Chondrocyte (in vitro differentiated cells): Measurements from ENCODE around the gene NPHP4. TPM values are rescaled to one million over a fixed set of nuclear protein-coding genes. Genes with fewer than 3 reads are reported as not detected.

Experiments
- DNase-seq: peaks from one replicate; pipeline ENCODE4 v3.0.0; 2021; ENCODE audit warnings: mixed read lengths, low spot score
- H3K27ac Mint-ChIP-seq: one replicate; pipeline ENCODE4 v1.8.0; 2021; ENCODE audit warnings: mild to moderate bottlenecking, moderate library complexity, mixed read lengths; ENCODE audit not compliant: unreplicated experiment
- H3K27me3 Mint-ChIP-seq: 2 replicates; pipeline ENCODE4 v1.8.0; 2021; ENCODE audit warnings: low read depth, mixed read lengths
- H3K36me3 Mint-ChIP-seq: 2 replicates; pipeline ENCODE4 v1.8.0; 2021; ENCODE audit warnings: low read depth, mixed read lengths
- H3K4me1 Mint-ChIP-seq: 2 replicates; pipeline ENCODE4 v1.8.0; 2021; ENCODE audit warnings: low read depth, mild to moderate bottlenecking, mixed read lengths
- H3K4me3 Mint-ChIP-seq: one replicate; pipeline ENCODE4 v1.8.0; 2021; ENCODE audit warnings: mild to moderate bottlenecking, moderate library complexity, mixed read lengths; ENCODE audit not compliant: unreplicated experiment
- H3K9me3 Mint-ChIP-seq: 2 replicates; pipeline ENCODE4 v1.8.0; 2021; ENCODE audit warnings: low read depth, mixed read lengths
- total RNA-seq: library from RNA; stranded (reverse); gene quantifications from 3 replicates; pipeline ENCODE4 v1.2.1, GENCODE V29; 2021
- TF ChIP-seq, protein P1 (sequence below): fragments of 200-600 bp; sonication (generic); IDR thresholded peaks from 2 replicates; pipeline ENCODE4 v1.5.0; 2021; ENCODE audit warnings: antibody characterized with exemption, mild to moderate bottlenecking, moderate library complexity

Gene NPHP4
- total RNA-seq, 1 donor from 2014 or later, result 8.7 TPM

GRCh38 chr1:5949761-5950100, 42.5 kb downstream of the NPHP4 start:
- TF ChIP-seq, protein P1, sequence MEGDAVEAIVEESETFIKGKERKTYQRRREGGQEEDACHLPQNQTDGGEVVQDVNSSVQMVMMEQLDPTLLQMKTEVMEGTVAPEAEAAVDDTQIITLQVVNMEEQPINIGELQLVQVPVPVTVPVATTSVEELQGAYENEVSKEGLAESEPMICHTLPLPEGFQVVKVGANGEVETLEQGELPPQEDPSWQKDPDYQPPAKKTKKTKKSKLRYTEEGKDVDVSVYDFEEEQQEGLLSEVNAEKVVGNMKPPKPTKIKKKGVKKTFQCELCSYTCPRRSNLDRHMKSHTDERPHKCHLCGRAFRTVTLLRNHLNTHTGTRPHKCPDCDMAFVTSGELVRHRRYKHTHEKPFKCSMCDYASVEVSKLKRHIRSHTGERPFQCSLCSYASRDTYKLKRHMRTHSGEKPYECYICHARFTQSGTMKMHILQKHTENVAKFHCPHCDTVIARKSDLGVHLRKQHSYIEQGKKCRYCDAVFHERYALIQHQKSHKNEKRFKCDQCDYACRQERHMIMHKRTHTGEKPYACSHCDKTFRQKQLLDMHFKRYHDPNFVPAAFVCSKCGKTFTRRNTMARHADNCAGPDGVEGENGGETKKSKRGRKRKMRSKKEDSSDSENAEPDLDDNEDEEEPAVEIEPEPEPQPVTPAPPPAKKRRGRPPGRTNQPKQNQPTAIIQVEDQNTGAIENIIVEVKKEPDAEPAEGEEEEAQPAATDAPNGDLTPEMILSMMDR, result no peak
- H3K4me3 Mint-ChIP-seq, result no peak overlapping the region
- no peak overlapping the region for H3K27ac Mint-ChIP-seq
- no peak for DNase-seq
- no peaks in the 10 kb centered on the region for H3K27me3 Mint-ChIP-seq
- peaks cover 22% of the 10 kb centered on the region for H3K36me3 Mint-ChIP-seq
- H3K4me1 Mint-ChIP-seq, result no peaks in the 10 kb centered on the region
- no peaks in the 10 kb centered on the region for H3K9me3 Mint-ChIP-seq

DNA sequence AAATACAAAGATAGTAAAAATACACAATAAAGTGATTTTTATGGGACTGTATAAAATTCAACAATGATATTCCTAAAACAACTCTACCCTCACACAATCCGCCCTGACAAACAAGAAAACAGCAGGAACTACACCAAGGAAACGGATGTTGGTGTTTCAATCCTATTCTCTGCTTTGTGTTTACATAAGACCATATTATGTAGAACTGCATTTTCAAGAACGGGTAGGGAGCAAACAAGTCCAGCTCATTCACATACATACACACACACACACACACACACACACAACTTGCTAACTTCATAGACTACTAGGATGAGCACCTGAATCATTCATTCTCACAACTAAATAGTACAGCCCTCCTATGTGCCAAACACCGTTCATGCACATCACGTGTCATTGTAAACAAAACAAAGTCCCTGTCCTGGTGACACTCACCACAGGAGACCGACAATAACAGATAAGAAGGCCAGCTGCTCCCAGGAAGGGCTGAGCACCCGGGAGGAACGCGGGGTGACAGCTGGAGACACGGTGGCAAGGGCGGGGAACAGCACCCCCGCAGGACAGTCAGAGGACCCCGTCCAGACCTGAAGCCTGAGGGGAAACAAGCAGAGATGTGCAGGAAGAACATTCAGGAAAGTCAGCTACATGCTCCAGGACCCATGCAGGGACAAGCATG, 43.0 kb downstream of the NPHP4 start:
- Mint-ChIP-seq H3K36me3 (peaks cover 21% of the 10 kb centered on the region), H3K27me3 (no peaks in the 10 kb centered on the region), H3K4me3 (no peak overlapping the region), H3K27ac (no peak overlapping the region), H3K9me3 (no peaks in the 10 kb centered on the region), H3K4me1 (no peaks in the 10 kb centered on the region)
- DNase-seq, result no peak
- TF ChIP-seq, protein P1, result peak; percentile 24

DNA sequence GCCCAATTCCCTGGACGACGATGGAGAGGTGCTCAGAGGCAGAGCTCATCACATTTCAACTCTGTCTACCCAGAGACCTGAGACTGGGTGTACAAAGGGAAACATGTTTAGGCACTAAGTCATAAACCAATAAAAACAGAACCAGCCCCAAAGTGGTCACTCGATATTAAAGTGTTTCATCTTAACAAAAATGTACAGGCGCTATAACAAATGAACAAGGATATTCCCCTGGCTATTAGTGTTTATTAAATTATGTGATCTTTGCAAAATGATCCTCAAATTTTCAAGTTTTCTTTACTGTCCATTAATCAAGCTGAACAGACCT, 43.6 kb downstream of the NPHP4 start:
- no peak overlapping the region for H3K27ac Mint-ChIP-seq
- DNase-seq, result no peak
- H3K9me3 Mint-ChIP-seq, result no peaks in the 10 kb centered on the region
- TF ChIP-seq, protein P1, result no peak
- H3K36me3 Mint-ChIP-seq, result peaks cover 19% of the 10 kb centered on the region
- no peaks in the 10 kb centered on the region for H3K27me3 Mint-ChIP-seq
- H3K4me1 Mint-ChIP-seq, result no peaks in the 10 kb centered on the region
- no peak overlapping the region for H3K4me3 Mint-ChIP-seq

DNA sequence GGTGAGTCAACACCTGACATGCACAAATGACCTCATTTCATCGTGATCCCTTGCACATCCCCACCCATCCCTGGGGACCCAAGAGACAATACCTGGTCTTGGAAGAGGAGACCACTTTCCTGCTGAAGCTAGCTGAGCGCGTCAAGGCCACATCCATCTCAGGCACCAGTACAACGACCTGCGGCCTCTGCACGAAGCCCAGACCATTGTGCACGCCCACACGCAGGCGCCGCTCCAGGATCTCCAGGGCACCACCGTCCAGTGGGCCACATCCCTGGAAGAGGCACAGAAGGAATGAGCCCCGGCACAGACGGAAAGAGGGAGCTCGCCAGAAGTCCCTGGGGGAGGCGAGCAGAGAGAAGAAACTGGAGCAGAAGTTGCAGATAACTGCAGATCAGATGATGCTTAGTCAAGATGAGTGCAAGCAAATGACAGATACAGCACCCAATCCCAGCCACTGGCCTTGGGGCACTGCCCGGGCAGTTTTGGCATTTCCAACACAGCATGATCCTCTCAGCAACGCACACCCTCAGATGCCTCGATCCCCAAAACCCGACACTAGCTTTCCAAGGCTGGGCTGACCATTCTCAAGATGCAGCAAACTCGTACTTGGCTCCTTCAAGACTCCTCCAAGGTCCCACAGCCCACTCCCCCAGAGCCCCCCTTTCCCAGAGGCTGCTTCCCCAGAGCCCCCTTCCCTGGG, 44.1 kb downstream of the NPHP4 start:
- peaks cover 20% of the 10 kb centered on the region for H3K36me3 Mint-ChIP-seq
- TF ChIP-seq, protein P1, result no peak
- no peak overlapping the region for H3K27ac Mint-ChIP-seq
- no peak for DNase-seq
- H3K27me3 Mint-ChIP-seq, result no peaks in the 10 kb centered on the region
- no peaks in the 10 kb centered on the region for H3K9me3 Mint-ChIP-seq
- no peak overlapping the region for H3K4me3 Mint-ChIP-seq
- H3K4me1 Mint-ChIP-seq, result no peaks in the 10 kb centered on the region

DNA sequence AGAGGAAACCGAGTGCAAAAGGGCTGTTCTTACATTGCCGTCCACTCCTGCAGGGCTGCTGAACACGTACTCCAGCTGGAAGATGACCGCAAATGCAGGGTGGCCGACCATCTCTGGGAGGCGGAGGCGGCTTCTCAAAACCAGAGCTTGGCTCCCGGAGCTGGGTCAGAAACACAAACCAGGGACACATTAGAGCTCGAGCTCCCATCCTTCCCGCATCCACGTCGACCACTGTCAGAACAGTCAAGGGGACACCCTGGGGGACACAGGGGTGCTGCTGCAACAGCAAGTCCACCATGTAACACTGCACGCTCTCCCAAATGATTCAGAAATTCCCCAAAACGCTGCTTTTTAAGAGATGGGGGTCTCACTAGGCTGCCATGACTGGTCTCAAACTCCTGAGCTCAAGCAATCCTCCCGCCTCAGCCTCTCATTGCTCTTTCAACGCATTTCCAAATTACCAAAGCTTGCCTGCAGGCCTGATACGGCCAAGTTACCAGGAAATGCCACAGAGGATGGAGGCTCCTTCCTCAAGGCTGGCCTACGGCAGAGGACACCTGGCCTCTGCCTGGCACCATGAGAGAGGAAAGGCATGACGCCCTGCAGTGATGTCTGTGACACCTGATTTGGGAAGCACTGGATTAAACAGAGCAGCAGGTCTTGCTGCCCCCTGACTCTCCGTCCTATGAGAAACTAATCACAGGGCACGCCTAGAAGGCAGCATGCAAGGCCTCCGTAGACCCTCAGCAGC, 45.0 kb downstream of the NPHP4 start:
- Mint-ChIP-seq H3K27me3 (no peaks in the 10 kb centered on the region), H3K4me3 (no peak overlapping the region), H3K36me3 (peaks cover 20% of the 10 kb centered on the region), H3K27ac (no peak overlapping the region), H3K4me1 (no peaks in the 10 kb centered on the region), H3K9me3 (no peaks in the 10 kb centered on the region)
- DNase-seq, result no peak
- TF ChIP-seq, protein P1, result no peak
